KOPT-K1 (cell line): ENCODE measurements around the gene CDH20.

Experiments used
- H3K27ac ChIP-seq: fragments of 200-600 bp; sonication (generic); 2 replicates; pipeline ENCODE4 v1.5.1; 2016; ENCODE audit warnings: antibody characterized with exemption, mild to moderate bottlenecking, low read depth, low read length; ENCODE audit not compliant: poor library complexity, severe bottlenecking
- H3K36me3 ChIP-seq: fragments of 200-600 bp; sonication (generic); 2 replicates; pipeline ENCODE4 v1.5.1; 2017; ENCODE audit warnings: antibody characterized with exemption, mild to moderate bottlenecking, low read length, moderate library complexity; ENCODE audit not compliant: insufficient read depth
- H3K9me3 ChIP-seq: fragments of 200-600 bp; sonication (generic); 2 replicates; pipeline ENCODE4 v1.5.1; 2017; ENCODE audit warnings: antibody characterized with exemption, low read length, mild to moderate bottlenecking; ENCODE audit not compliant: insufficient read depth, poor library complexity, severe bottlenecking

CDH20 gene

GRCh38 chr18:61497422-61497821, 164.2 kb downstream of the CDH20 start:
- Histone ChIP-seq H3K9me3 (no peaks in the 10 kb centered on the region), H3K36me3 (no peaks in the 10 kb centered on the region), H3K27ac (no peak overlapping the region)

- Histone ChIP-seq H3K9me3 (no peaks in the 10 kb centered on the region), H3K36me3 (no peaks in the 10 kb centered on the region), H3K27ac (no peak overlapping the region)
Measured at GRCh38 chr18:61502472-61502871, 169.2 kb downstream of the CDH20 start.

GRCh38 chr18:61503688-61504087, 170.5 kb downstream of the CDH20 start:
- Histone ChIP-seq H3K27ac (no peak overlapping the region), H3K9me3 (no peaks in the 10 kb centered on the region), H3K36me3 (no peaks in the 10 kb centered on the region)

- Histone ChIP-seq H3K36me3 (no peaks in the 10 kb centered on the region), H3K9me3 (no peaks in the 10 kb centered on the region), H3K27ac (no peak overlapping the region)
Measured at GRCh38 chr18:61528961-61529360, 195.7 kb downstream of the CDH20 start.

GRCh38 chr18:61530681-61531080, 197.5 kb downstream of the CDH20 start:
- H3K9me3 ChIP-seq = no peaks in the 10 kb centered on the region
- no peaks in the 10 kb centered on the region for H3K36me3 ChIP-seq
- no peak overlapping the region for H3K27ac ChIP-seq

- Histone ChIP-seq H3K27ac (no peak overlapping the region), H3K9me3 (no peaks in the 10 kb centered on the region)
Measured at GRCh38 chr18:61531182-61531581, 198.0 kb downstream of the CDH20 start.

GRCh38 chr18:61531891-61532290, 198.7 kb downstream of the CDH20 start:
- no peaks in the 10 kb centered on the region for H3K36me3 ChIP-seq
- H3K27ac ChIP-seq = no peak overlapping the region
- H3K9me3 ChIP-seq = no peaks in the 10 kb centered on the region

More at GRCh38 chr18:61531182-61531581, 198.0 kb downstream of the CDH20 start:
- H3K36me3 ChIP-seq = no peaks in the 10 kb centered on the region

GRCh38 chr18:61535401-61535800, 202.2 kb downstream of the CDH20 start:
- no peak overlapping the region for H3K27ac ChIP-seq
- no peaks in the 10 kb centered on the region for H3K36me3 ChIP-seq
- H3K9me3 ChIP-seq = no peaks in the 10 kb centered on the region

GRCh38 chr18:61541673-61542072, 208.4 kb downstream of the CDH20 start:
- no peak overlapping the region for H3K27ac ChIP-seq
- no peaks in the 10 kb centered on the region for H3K9me3 ChIP-seq
- no peaks in the 10 kb centered on the region for H3K36me3 ChIP-seq

GRCh38 chr18:61542596-61542995, 209.4 kb downstream of the CDH20 start:
- H3K9me3 ChIP-seq = no peaks in the 10 kb centered on the region
- H3K36me3 ChIP-seq = no peaks in the 10 kb centered on the region
- no peak overlapping the region for H3K27ac ChIP-seq

GRCh38 chr18:61543518-61543917, 210.3 kb downstream of the CDH20 start:
- no peak overlapping the region for H3K27ac ChIP-seq
- H3K36me3 ChIP-seq = no peaks in the 10 kb centered on the region
- H3K9me3 ChIP-seq = no peaks in the 10 kb centered on the region

GRCh38 chr18:61544178-61544577, 210.9 kb downstream of the CDH20 start:
- Histone ChIP-seq H3K36me3 (no peaks in the 10 kb centered on the region), H3K9me3 (no peaks in the 10 kb centered on the region), H3K27ac (no peak overlapping the region)

GRCh38 chr18:61545281-61546245, 212.3 kb downstream of the CDH20 start:
- Histone ChIP-seq H3K27ac (no peak overlapping the region), H3K36me3 (no peaks in the 10 kb centered on the region), H3K9me3 (no peaks in the 10 kb centered on the region)

- Histone ChIP-seq H3K9me3 (no peaks in the 10 kb centered on the region), H3K36me3 (no peaks in the 10 kb centered on the region), H3K27ac (no peak overlapping the region)
Measured at GRCh38 chr18:61546590-61546989, 213.4 kb downstream of the CDH20 start.

GRCh38 chr18:61549416-61549815, 216.2 kb downstream of the CDH20 start:
- Histone ChIP-seq H3K9me3 (no peaks in the 10 kb centered on the region), H3K27ac (no peak overlapping the region), H3K36me3 (no peaks in the 10 kb centered on the region)

- Histone ChIP-seq H3K27ac (no peak overlapping the region), H3K36me3 (no peaks in the 10 kb centered on the region), H3K9me3 (no peaks in the 10 kb centered on the region)
Measured at GRCh38 chr18:61549889-61550288, 216.7 kb downstream of the CDH20 start.
